Fibroblast of villous mesenchyme (primary cell): ENCODE data around the gene CCDC190. TPM values are rescaled to one million over a fixed set of nuclear protein-coding genes. Genes with fewer than 3 reads are reported as not detected.

ENCODE experiments used
- DNase-seq: peaks from one replicate; pipeline ENCODE4 v3.0.0-alpha.2; 2010; ENCODE audit warnings: low read depth
- H3K4me3 ChIP-seq: 2 replicates; pipeline ENCODE4 v1.5.1; 2011; ENCODE audit warnings: low read depth, mild to moderate bottlenecking, low read length
- total RNA-seq: library from RNA; depleted of rRNA; stranded (reverse); fragments of >200 nt; gene quantifications from 2 replicates; pipeline ENCODE4 v1.2.3, GENCODE V29; 2012
- TF ChIP-seq, protein P1 (sequence below): IDR thresholded peaks from 2 replicates; pipeline ENCODE4 v1.5.1; 2012; ENCODE audit warnings: low read depth, mild to moderate bottlenecking, low read length; ENCODE audit not compliant: insufficient read depth

Gene CCDC190
- total RNA-seq, 1 donor: 0.43 TPM

DNA sequence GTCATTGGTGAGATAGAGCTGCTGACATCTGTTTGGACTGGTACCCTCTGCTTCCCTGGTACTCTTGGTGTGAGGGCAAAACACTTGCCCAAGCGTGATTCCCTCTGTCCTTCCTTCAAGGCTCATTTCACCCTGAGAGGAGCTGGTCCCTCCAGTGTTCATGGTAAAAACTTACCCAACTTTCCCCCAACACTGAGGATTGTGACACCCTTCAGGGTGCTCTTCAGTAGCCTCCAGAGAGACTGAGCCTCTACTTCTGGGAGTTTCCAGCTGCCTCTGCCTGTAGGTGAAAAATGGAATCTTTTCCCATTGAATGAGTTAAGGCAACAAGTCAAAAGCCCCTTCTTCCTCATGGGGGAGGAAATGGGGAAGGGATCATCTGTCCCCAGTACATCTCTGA is 9.6 kb downstream of the CCDC190 start:
- TF ChIP-seq, protein P1, sequence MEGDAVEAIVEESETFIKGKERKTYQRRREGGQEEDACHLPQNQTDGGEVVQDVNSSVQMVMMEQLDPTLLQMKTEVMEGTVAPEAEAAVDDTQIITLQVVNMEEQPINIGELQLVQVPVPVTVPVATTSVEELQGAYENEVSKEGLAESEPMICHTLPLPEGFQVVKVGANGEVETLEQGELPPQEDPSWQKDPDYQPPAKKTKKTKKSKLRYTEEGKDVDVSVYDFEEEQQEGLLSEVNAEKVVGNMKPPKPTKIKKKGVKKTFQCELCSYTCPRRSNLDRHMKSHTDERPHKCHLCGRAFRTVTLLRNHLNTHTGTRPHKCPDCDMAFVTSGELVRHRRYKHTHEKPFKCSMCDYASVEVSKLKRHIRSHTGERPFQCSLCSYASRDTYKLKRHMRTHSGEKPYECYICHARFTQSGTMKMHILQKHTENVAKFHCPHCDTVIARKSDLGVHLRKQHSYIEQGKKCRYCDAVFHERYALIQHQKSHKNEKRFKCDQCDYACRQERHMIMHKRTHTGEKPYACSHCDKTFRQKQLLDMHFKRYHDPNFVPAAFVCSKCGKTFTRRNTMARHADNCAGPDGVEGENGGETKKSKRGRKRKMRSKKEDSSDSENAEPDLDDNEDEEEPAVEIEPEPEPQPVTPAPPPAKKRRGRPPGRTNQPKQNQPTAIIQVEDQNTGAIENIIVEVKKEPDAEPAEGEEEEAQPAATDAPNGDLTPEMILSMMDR: no peak
- no peak overlapping the region for H3K4me3 ChIP-seq
- DNase-seq: no peak

DNA sequence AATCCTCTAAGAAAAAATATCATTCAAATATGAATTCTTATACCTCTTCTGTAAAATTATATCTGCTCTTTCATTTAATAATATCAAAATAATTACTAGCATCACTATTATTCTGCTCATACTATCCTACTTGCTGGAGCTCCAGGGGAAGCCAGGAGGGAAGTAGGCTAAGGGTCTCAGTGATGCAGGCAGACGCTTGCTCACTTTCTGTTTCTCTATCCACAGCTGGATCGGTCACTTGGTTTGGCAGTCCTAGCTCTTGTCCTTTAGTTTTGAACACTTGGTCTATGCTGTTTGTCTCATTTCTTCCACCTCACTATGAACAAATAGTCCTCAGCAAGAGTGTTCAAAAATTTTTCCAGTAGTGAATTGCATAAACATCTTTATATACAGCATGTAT is 11.3 kb downstream of the CCDC190 start:
- TF ChIP-seq, protein P1: no peak
- no peak overlapping the region for H3K4me3 ChIP-seq
- no peak for DNase-seq

DNA sequence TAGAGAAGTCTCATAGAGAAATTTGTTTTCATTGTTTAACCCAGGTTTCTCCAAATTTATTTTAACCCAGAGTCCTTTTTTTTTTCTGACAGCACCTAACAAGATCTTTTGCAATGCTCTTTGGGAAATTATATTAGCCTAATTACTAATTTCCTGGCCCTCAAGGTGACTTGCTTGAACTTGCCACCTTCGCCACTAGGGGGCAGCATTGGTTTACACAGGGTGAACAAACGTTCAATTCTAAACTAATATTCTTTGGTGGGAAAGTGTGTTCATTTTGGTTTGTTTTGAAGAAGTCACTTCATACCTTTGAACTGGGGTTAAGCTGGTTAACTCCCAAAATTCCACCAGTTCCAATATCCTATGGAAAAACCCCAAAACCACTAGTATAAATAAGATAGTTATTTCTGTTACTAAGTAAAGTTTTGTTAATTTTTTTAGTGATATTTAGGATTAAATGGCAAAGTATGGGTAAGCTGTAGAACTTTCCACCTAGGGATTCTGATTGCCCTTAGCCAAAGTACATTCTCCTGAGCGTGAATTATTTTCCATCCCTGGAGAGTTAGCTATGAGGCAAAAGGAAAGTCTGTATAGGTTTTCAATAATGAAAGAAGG is 13.0 kb downstream of the CCDC190 start:
- TF ChIP-seq, protein P1: peak; percentile 81

DNA sequence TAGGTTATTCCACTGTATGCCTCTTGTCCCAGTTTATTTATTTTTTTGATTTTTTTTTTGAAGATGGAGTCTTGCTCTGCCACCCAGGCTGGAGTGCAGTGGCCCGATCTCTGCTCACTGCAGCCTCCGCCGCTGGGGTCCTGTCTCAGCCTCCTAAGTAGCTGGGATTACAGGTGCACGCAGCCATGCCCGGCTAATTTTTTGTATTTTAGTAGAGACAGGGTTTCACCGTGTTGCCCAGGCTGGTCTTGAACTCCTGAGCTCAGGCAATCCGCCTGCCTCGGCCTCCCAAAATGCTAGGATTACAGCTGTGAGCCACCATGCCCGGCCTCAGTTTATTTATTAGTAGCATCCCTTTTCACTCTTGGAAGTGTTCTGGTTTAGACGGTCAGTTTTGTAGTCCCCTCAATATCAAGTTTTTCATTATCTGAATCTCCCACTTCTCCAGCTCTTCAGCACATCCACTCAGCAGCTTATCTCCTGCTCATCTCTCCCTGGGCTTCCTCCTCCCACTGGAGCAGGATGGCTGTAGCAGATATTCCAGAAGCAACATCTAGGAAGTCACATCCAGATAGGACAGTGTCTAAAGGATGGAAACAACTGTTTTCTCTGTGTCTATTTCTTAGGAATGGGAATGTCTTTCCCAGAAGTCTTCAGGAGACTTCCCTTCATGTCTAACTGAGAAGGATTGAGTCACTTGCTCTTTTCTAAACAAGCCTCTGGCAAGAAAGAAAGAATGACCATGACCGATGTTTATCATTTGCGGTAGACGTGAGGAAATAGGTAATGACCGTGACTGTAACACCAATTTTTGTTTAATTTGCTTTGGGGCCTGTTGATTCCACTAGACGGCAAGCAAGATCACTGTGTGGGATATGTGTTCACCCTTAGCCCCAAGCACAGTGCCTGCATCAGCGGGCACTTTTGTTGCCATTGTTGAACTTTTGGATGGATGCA is 14.4 kb downstream of the CCDC190 start:
- no peak overlapping the region for H3K4me3 ChIP-seq
- DNase-seq: peak; percentile 69
- TF ChIP-seq, protein P1: no peak

More for the DNA sequence above, 13.0 kb downstream of the CCDC190 start:
- H3K4me3 ChIP-seq: no peak overlapping the region
- peak; percentile 83 for DNase-seq

DNA sequence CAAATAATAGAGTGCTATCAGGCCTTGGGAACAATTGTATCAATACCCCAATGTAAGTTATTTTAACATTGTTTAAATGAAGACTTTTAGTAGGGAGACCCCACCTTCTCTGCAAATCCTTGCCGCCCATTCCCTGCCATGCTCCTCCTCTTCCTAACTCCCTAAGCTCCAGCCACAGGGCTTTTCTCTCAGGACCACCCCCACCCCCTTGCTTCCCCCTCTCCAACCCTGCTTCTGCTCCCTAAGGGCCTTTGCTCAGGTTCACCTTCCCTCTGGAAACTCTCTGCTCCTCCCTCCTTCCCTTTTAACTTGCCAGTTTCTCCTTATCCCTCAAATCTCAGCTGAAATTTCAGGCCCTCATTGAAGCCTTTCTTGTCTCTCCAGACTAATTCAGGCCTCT is 16.8 kb downstream of the CCDC190 start:
- DNase-seq: no peak
- TF ChIP-seq, protein P1: no peak
- no peak overlapping the region for H3K4me3 ChIP-seq

DNA sequence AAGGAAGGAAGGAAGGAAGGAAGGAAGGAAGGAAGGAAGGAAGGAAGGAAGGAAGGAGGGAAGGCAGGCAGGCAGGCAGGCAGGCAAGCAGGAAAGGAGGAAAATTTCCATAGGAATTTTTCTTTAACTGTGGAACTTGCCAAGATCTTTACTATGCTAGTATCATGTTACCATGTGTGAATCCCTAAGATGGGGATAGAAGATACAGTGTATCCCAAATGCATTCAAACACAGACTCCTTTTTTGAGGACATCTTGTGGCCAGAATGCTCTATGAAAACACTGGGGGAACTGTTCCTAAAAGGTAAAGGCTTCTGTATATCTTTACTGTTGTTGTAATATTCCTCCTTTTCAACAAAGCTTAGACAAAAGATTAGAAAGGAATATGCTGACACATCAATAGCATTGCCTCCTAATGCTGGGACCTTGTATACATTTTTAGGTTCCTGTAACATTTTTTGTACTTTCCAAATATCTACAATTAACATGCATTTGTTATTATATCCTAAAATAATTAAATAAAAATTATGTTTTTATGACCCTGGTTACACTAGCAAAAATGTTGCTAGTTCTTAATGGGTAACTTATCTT is 20.6 kb downstream of the CCDC190 start:
- DNase-seq: peak; percentile 19

More for the DNA sequence above, 20.6 kb downstream of the CCDC190 start:
- no peak overlapping the region for H3K4me3 ChIP-seq
- TF ChIP-seq, protein P1: peak; percentile 4
